SK-N-SH (cell line): ENCODE results near the gene ZBTB4. TPM values are rescaled to one million over a fixed set of nuclear protein-coding genes. Genes with fewer than 3 reads are reported as not detected.
A peak's percentile ranks its signal among the peaks of the same experiment; 100 is the strongest.
"Not testable (repeated sequence)": the region's sequence is repeated elsewhere in the genome, so short reads cannot be mapped to it uniquely, and the experiment has no call there.

Experiments used
- CTCF ChIA-PET: fragments of 300-600, 350-600 bp; formaldehyde crosslinking; extraction: SDS; loops from one replicate; lab custom pipeline; 2021; lab: Yijun Ruan, JAX
- POLR2A ChIA-PET: fragments of 350-600 bp; sonication (Branson Sonifier 250); formaldehyde crosslinking; extraction: SDS; loops from one replicate; lab custom pipeline; 2020; ENCODE audit warnings: antibody characterized with exemption, inconsistent platforms; lab: Yijun Ruan, JAX
- DNase-seq: peaks from one replicate; pipeline ENCODE4 v3.0.0; 2012
- H2AFZ ChIP-seq: fragments of 200-600 bp; sonication (generic); 2 replicates; pipeline ENCODE4 v1.8.1; 2016; ENCODE audit warnings: antibody characterized with exemption, mild to moderate bottlenecking, low read depth
- H3F3A ChIP-seq: fragments of 200-600 bp; sonication (generic); replicated peaks from 2 replicates; pipeline ENCODE3; 2016; ENCODE audit warnings: antibody characterized with exemption, mild to moderate bottlenecking; ENCODE audit not compliant: insufficient read depth
- H3K27ac ChIP-seq, 2 experiments: fragments of 200-500 bp in 1 of 2; fragments of 200-600 bp in 1 of 2; sonication (Bioruptor generic) in 1 of 2; sonication (generic), shearing (Covaris generic) in 1 of 2; 2 replicates each; pipeline versions ENCODE4 v1.5.1 to v1.6.1; 2014 to 2016; ENCODE audit warnings: low read depth in 2 of 2, inconsistent platforms in 1 of 2, low read length in 1 of 2, mild to moderate bottlenecking in 1 of 2, mixed read lengths in 1 of 2
- H3K27me3 ChIP-seq: fragments of 200-600 bp; sonication (generic), shearing (Covaris generic); 2 replicates; pipeline ENCODE4 v1.6.1; 2016; ENCODE audit warnings: mixed run types; ENCODE audit not compliant: insufficient read depth
- H3K36me3 ChIP-seq, 2 experiments: fragments of 200-500 bp in 1 of 2; fragments of 200-600 bp in 1 of 2; sonication (Bioruptor generic) in 1 of 2; sonication (generic) in 1 of 2; replicated peaks in 1 of 2; 2 replicates each; pipeline versions ENCODE3 to v1.5.1; 2014 to 2016; ENCODE audit warnings: low read length in 1 of 2, mild to moderate bottlenecking in 1 of 2; ENCODE audit not compliant: insufficient read depth in 2 of 2, control insufficient read depth in 1 of 2
- H3K4me1 ChIP-seq, 2 experiments: fragments of 200-500 bp in 1 of 2; fragments of 200-600 bp in 1 of 2; sonication (Bioruptor generic) in 1 of 2; sonication (generic), shearing (Covaris generic) in 1 of 2; 2 replicates each; pipeline versions ENCODE4 v1.5.1 to v1.6.1; 2014 to 2016; ENCODE audit warnings: low read depth in 1 of 2, low read length in 1 of 2, mixed run types in 1 of 2; ENCODE audit not compliant: insufficient read depth in 2 of 2, control insufficient read depth in 1 of 2
- H3K4me2 ChIP-seq: fragments of 200-600 bp; sonication (generic), shearing (Covaris generic); 2 replicates; pipeline ENCODE4 v1.6.1; 2017; ENCODE audit warnings: mixed run types
- H3K4me3 ChIP-seq, 2 experiments: fragments of 200-500 bp in 1 of 2; fragments of 200-600 bp in 1 of 2; sonication (Bioruptor generic) in 1 of 2; sonication (generic), shearing (Covaris generic) in 1 of 2; 2 replicates each; pipeline versions ENCODE4 v1.5.1 to v1.8.1; 2014 to 2016; ENCODE audit warnings: low read depth in 2 of 2, inconsistent platforms in 1 of 2, low read length in 1 of 2, mild to moderate bottlenecking in 1 of 2, mixed read lengths in 1 of 2, moderate library complexity in 1 of 2
- H3K79me2 ChIP-seq: fragments of 200-600 bp; sonication (generic); 2 replicates; pipeline ENCODE4 v1.8.1; 2017; ENCODE audit warnings: mild to moderate bottlenecking; ENCODE audit not compliant: insufficient read depth
- H3K9ac ChIP-seq: fragments of 200-600 bp; sonication (generic); 2 replicates; pipeline ENCODE4 v1.6.1; 2017; ENCODE audit warnings: mixed run types
- H3K9me2 ChIP-seq: fragments of 200-600 bp; sonication (generic); 2 replicates; pipeline ENCODE4 v1.6.1; 2017; ENCODE audit warnings: mixed run types
- H3K9me3 ChIP-seq: fragments of 200-600 bp; sonication (generic); 2 replicates; pipeline ENCODE4 v1.6.1; 2017; ENCODE audit warnings: mixed run types, mild to moderate bottlenecking, moderate library complexity
- H4K20me1 ChIP-seq: fragments of 200-600 bp; sonication (generic); 2 replicates; pipeline ENCODE4 v1.6.1; 2017; ENCODE audit warnings: mild to moderate bottlenecking, mixed run types; ENCODE audit not compliant: insufficient read depth
- EP300 ChIP-seq, 2 experiments: IDR thresholded peaks; 2 replicates each; pipeline versions ENCODE4 v1.4.0 to v1.6.1; 2012; ENCODE audit warnings: borderline replicate concordance in 1 of 2, low read depth in 1 of 2, low read length in 1 of 2
- FOSL2 ChIP-seq: IDR thresholded peaks from 2 replicates; pipeline ENCODE4 v1.4.0; 2012; ENCODE audit warnings: low read depth, mild to moderate bottlenecking, moderate library complexity, borderline replicate concordance
- GABPA ChIP-seq: IDR thresholded peaks from 2 replicates; pipeline ENCODE4 v1.4.0; 2012; ENCODE audit warnings: low read depth, mild to moderate bottlenecking
- GATA2 ChIP-seq: sonication (generic); formaldehyde crosslinking; IDR thresholded peaks from 2 replicates; pipeline ENCODE4 v1.5.0; 2020; ENCODE audit warnings: mild to moderate bottlenecking, missing genetic modification reagents
- NFIC ChIP-seq: IDR thresholded peaks from 2 replicates; pipeline ENCODE4 v1.4.0; 2012; ENCODE audit warnings: borderline replicate concordance
- RAD21 ChIP-seq: IDR thresholded peaks from 2 replicates; pipeline ENCODE4 v1.6.1; 2012; ENCODE audit warnings: mild to moderate bottlenecking, low read length
- RCOR1 ChIP-seq: fragments of 150-350 bp; IDR thresholded peaks from 2 replicates; pipeline ENCODE4 v1.6.1; 2017; ENCODE audit warnings: antibody characterized with exemption, low read length
- SIN3A ChIP-seq: IDR thresholded peaks from 2 replicates; pipeline ENCODE4 v1.6.1; 2012; ENCODE audit warnings: low read depth, mild to moderate bottlenecking, low read length, moderate library complexity, borderline replicate concordance
- SMC3 ChIP-seq: IDR thresholded peaks from 2 replicates; pipeline ENCODE4 v1.6.1; 2012; ENCODE audit warnings: low read depth, low read length, improper control_type of control experiment
- TCF12 ChIP-seq: IDR thresholded peaks from 2 replicates; pipeline ENCODE4 v1.4.0; 2012
- USF2 ChIP-seq: fragments of 150-350 bp; IDR thresholded peaks from 2 replicates; pipeline ENCODE4 v1.6.1; 2017; ENCODE audit warnings: antibody characterized with exemption, low read length, low read depth, borderline replicate concordance
- WGBS: methylation state at CpG from one replicate; pipeline ENCODE4 v1.1.6; 2017; ENCODE audit warnings: low lambda C conversion rate; 5-methylcytosine and 5-hydroxymethylcytosine counted together
- polyA plus RNA-seq, 3 experiments: library from polyadenylated mRNA; depleted of rRNA; stranded (reverse); fragments of >200 nt; gene quantifications; 2 replicates each; pipeline ENCODE4 v1.2.3, GENCODE V29; 2012
- TF ChIP-seq, protein P1 (sequence below): IDR thresholded peaks from 2 replicates; pipeline ENCODE4 v1.4.0; 2012; ENCODE audit warnings: low read depth, borderline replicate concordance

Gene ZBTB4
- polyA plus RNA-seq, 1 of the 3 experiments (the other 2 are of a cell fraction), result 12.8 TPM

GRCh38 chr17:7476951-7477350 lies 2.5 kb downstream of the ZBTB4 start (continued):
- TF ChIP-seq USF2 (no peak), GATA2 (no peak), EP300 (IDR thresholded peaks at IDR 0.05; ENCODE audit: borderline replicate concordance in 1 of 2, low read depth in 1 of 2, low read length in 1 of 2) (no peak), RCOR1 (no peak), SIN3A (no peak)

GRCh38 chr17:7476494-7476893 lies 2.9 kb downstream of the ZBTB4 start:
- peaks cover 15% of the 10 kb centered on the region for H3F3A ChIP-seq
- no peak overlapping the region for H3K4me3 ChIP-seq
- H3K27me3 ChIP-seq, result no peaks in the 10 kb centered on the region
- H3K79me2 ChIP-seq, result peaks cover 98% of the 10 kb centered on the region
- DNase-seq, result no peak
- peak overlapping the region; percentile 95; the same call in 1 of the 2 replicates for H3K4me2 ChIP-seq
- H3K9me3 ChIP-seq, result no peaks in the 10 kb centered on the region
- TF ChIP-seq SMC3 (no peak), EP300 (IDR thresholded peaks at IDR 0.05; ENCODE audit: borderline replicate concordance in 1 of 2, low read depth in 1 of 2, low read length in 1 of 2) (no peak), FOSL2 (peak; percentile 24; the same call in 1 of the 2 replicates)
- no peak overlapping the region for H3K9ac ChIP-seq
- H3K9me2 ChIP-seq, result no peaks in the 10 kb centered on the region
- H3K27ac ChIP-seq, result peak overlapping the region in 1 of 2 experiments; percentile 44; a peak in 2 of 4 replicates
- ChIA-PET CTCF (interaction anchor here (1.0 to 2.3 kb wide), 6 partner anchors 18 to 131 kb away, joined by 3 to 11 read pairs (median 3); partner anchors contain the start of gene SENP3), POLR2A (interaction anchor here (0.6 to 1.4 kb wide), 4 partner anchors 7 to 95 kb away, joined by 3 to 6 read pairs (median 3); partner anchors contain the start of gene TMEM256)
- no peak overlapping the region for H2AFZ ChIP-seq
- WGBS, result 22% methylated on average over 3 of the region's 3 CpGs
- peaks cover 64% of the 10 kb centered on the region for H4K20me1 ChIP-seq
- no peaks in the 10 kb centered on the region for H3K36me3 ChIP-seq
- peaks cover 17 to 26% of the 10 kb centered on the region in 2 experiments; a peak in 2 of 4 replicates for H3K4me1 ChIP-seq

DNA sequence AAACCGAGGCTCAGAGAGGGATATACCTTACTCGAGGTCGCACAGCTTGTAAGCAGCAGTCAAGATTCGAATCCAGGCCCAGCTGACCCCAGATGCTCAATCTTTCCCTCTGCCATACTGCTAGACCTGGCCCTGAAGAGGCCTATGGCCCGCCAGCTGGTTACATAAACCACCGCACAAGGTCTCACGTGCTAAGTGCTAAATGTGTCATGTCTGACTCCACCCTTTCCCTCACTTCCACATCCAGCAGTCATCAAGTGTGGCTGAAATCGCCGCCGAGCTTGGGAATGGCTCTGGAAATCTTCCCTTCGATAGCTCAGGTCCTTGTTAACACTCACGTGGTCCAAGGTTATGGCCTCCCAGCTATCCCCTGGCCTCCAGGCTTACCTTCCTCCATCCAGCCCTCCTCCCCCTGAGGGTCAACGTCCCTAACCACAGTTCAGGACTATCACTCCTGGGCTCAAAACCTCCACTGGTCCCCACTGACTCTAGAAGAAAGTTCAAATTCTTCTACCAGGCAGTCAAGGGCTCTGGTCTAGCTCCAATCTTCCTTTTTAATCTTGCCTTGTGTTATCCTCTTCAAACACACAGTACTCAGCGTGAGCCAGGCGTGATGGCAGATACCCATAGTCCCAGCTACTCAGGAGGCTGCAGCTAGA lies 3.5 kb downstream of the ZBTB4 start:
- H2AFZ ChIP-seq, result no peak overlapping the region
- H3K36me3 ChIP-seq, result no peaks in the 10 kb centered on the region
- H3K9me3 ChIP-seq, result no peaks in the 10 kb centered on the region
- no peak for DNase-seq
- H3K4me1 ChIP-seq, result peaks cover 16 to 26% of the 10 kb centered on the region in 2 experiments; a peak in 2 of 4 replicates
- peaks cover 15% of the 10 kb centered on the region for H3F3A ChIP-seq
- H3K4me2 ChIP-seq, result peak overlapping the region; percentile 95; the same call in 1 of the 2 replicates
- H3K4me3 ChIP-seq, result no peak overlapping the region
- no peak overlapping the region for H3K9ac ChIP-seq
- CTCF ChIA-PET, result interaction anchor here (0.9 to 2.3 kb wide), 7 partner anchors 18 to 130 kb away, joined by 3 to 11 read pairs (median 3); partner anchors contain the start of gene SENP3
- no peaks in the 10 kb centered on the region for H3K27me3 ChIP-seq
- 97% methylated on average over 15 of the region's 15 CpGs for WGBS
- TF ChIP-seq TCF12 (no peak), RAD21 (no peak), NFIC (no peak), USF2 (no peak), GABPA (no peak)
- TF ChIP-seq, protein P1, sequence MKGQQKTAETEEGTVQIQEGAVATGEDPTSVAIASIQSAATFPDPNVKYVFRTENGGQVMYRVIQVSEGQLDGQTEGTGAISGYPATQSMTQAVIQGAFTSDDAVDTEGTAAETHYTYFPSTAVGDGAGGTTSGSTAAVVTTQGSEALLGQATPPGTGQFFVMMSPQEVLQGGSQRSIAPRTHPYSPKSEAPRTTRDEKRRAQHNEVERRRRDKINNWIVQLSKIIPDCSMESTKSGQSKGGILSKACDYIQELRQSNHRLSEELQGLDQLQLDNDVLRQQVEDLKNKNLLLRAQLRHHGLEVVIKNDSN, result no peak
- H4K20me1 ChIP-seq, result peaks cover 65% of the 10 kb centered on the region
- POLR2A ChIA-PET, result interaction anchor here (0.6 to 1.1 kb wide), 3 partner anchors 8 to 96 kb away, joined by 3 read pairs; partner anchors contain the start of gene TMEM256
- no peaks in the 10 kb centered on the region for H3K9me2 ChIP-seq
- peaks cover 98% of the 10 kb centered on the region for H3K79me2 ChIP-seq
- H3K27ac ChIP-seq, result peak overlapping the region in 1 of 2 experiments; percentile 44; a peak in 2 of 4 replicates

DNA sequence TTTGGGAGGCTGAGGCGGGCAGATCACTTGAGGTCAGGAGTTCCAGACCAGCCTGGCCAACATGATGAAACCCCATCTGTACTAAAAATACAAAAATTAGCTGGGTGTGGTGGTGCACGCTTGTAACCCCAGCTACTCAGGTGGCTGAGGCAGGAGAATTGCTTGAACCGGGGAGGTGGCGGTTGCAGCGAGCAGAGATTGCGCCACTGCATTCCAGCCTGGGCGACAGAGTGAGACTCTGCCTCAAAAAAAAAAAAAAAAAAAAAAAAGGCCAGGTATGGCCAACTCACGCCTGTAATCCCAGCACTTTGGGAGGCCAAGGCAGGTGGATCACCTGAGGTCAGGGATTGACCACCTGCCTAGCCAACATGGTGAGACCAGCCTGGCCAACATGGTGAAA lies 4.7 kb downstream of the ZBTB4 start:
- H2AFZ ChIP-seq, H3K9me2 ChIP-seq, H3K27me3 ChIP-seq, H3K27ac ChIP-seq, CTCF ChIA-PET, DNase-seq, H3K9ac ChIP-seq, H3K4me2 ChIP-seq, H3K36me3 ChIP-seq, H3K9me3 ChIP-seq, POLR2A ChIA-PET, H3K4me3 ChIP-seq: not testable (repeated sequence)
- H3K79me2 ChIP-seq, result peaks cover 98% of the 10 kb centered on the region
- peaks cover 65% of the 10 kb centered on the region for H4K20me1 ChIP-seq
- peaks cover 16 to 21% of the 10 kb centered on the region in 2 experiments; a peak in 2 of 4 replicates for H3K4me1 ChIP-seq
- WGBS, result 99% methylated on average over 8 of the region's 8 CpGs
- peaks cover 11% of the 10 kb centered on the region for H3F3A ChIP-seq
